Gastroesophageal sphincter (tissue), 4 donors: ENCODE measurements around the gene DAG1. TPM values are rescaled to one million over a fixed set of nuclear protein-coding genes. Genes with fewer than 3 reads are reported as not detected.

Experiments used
- ATAC-seq: fragments of 150-250 bp; one replicate; pipeline ENCODE4 v1.9.1; 2016; ENCODE audit warnings: mild to moderate bottlenecking, moderate library complexity
- H3K27ac ChIP-seq, 4 donors: fragments of 200-600 bp; sonication (generic) in 3 of 4; 1 replicate in 3 of 4; 2 replicates in 1 of 4; pipeline ENCODE4 v1.5.1; 2016 to 2019
- H3K27me3 ChIP-seq: fragments of 200-600 bp; sonication (generic); one replicate; pipeline ENCODE4 v1.5.1; 2019
- H3K36me3 ChIP-seq, 2 donors: fragments of 200-600 bp; sonication (generic); one replicate each; pipeline ENCODE4 v1.5.1; 2019; ENCODE audit warnings: control low read depth in 1 of 2
- H3K4me1 ChIP-seq, 3 donors: fragments of 200-600 bp; sonication (generic); 1 replicate in 2 of 3; 2 replicates in 1 of 3; pipeline ENCODE4 v1.5.1; 2016 to 2019; ENCODE audit warnings: control low read depth in 2 of 3
- H3K4me3 ChIP-seq, 2 donors: fragments of 200-600 bp; sonication (generic); one replicate each; pipeline ENCODE4 v1.5.1; 2019; ENCODE audit warnings: mild to moderate bottlenecking in 1 of 2, moderate library complexity in 1 of 2
- H3K9me3 ChIP-seq, 3 donors: fragments of 200-600 bp; sonication (generic); one replicate each; pipeline ENCODE4 v1.5.1; 2017 to 2019; ENCODE audit warnings: control low read depth in 2 of 3
- CTCF ChIP-seq, 4 experiments: fragments of 200-600 bp in 2 of 4; fragments of 450-650 bp in 2 of 4; sonication (generic) in 1 of 4; IDR thresholded peaks; one replicate each; pipeline ENCODE4 v1.5.1; 2017 to 2019; ENCODE audit warnings: antibody characterized with exemption in 4 of 4, mild to moderate bottlenecking in 2 of 4, moderate library complexity in 2 of 4
- EP300 ChIP-seq: sonication (generic); formaldehyde crosslinking; IDR thresholded peaks from one replicate; pipeline ENCODE4 v1.6.1; 2017; ENCODE audit warnings: antibody characterized with exemption, mild to moderate bottlenecking
- POLR2A ChIP-seq, 2 donors: fragments of 450-650 bp; IDR thresholded peaks; one replicate each; pipeline ENCODE4 v1.6.1; 2017; ENCODE audit warnings: antibody characterized with exemption in 2 of 2, mild to moderate bottlenecking in 2 of 2, moderate library complexity in 1 of 2
- POLR2AphosphoS5 ChIP-seq: sonication (generic); formaldehyde crosslinking; IDR thresholded peaks from one replicate; pipeline ENCODE4 v1.6.1; 2017; ENCODE audit warnings: antibody characterized with exemption
- WGBS, 2 donors: methylation state at CpG; one replicate each; pipeline ENCODE4 v1.1.5; 2018; ENCODE audit warnings: low coverage in 1 of 2; 5-methylcytosine and 5-hydroxymethylcytosine counted together
- total RNA-seq, 4 donors: library from RNA; depleted of rRNA; stranded (reverse); fragments of >200 nt; gene quantifications; one replicate each; pipeline ENCODE4 v1.1.0, GENCODE V29; 2016

DAG1 gene
- total RNA-seq, 4 donors from 2014 or later = 74.2 to 195 (median 123) TPM

- ATAC-seq = no peak
- WGBS, 2 donors = 100% methylated on average over 1 of the region's 2 CpGs
These were observed 42.5 kb upstream of the DAG1 start for GRCh38 chr3:49427586-49427985.

GRCh38 chr3:49428752-49429080 is 41.4 kb upstream of the DAG1 start:
- WGBS, 2 donors = 0 to 6% methylated on average over 4 to 9 of the region's 9 CpGs
- H3K9me3 ChIP-seq = no peaks in the 10 kb centered on the region
- H3K4me3 ChIP-seq = peak overlapping the region; percentile 42 to 72
- H3K36me3 ChIP-seq = peaks cover 0 to 25% of the 10 kb centered on the region in 2 donors
- ATAC-seq = peak; percentile 4
- no peak for TF ChIP-seq POLR2AphosphoS5
- TF ChIP-seq POLR2A (IDR thresholded peaks at IDR 0.05) = no peak
- TF ChIP-seq CTCF (IDR thresholded peaks at IDR 0.05) = no peak
- TF ChIP-seq EP300 = no peak
- H3K27me3 ChIP-seq = no peaks in the 10 kb centered on the region
- H3K27ac ChIP-seq = peak overlapping the region; percentile 81 to 92 (median 88)
- peaks cover 0 to 19% (median 3%) of the 10 kb centered on the region in 3 donors for H3K4me1 ChIP-seq

More at GRCh38 chr3:49427586-49427985, 42.5 kb upstream of the DAG1 start:
- Histone ChIP-seq H3K4me1 (peaks cover 0 to 26% (median 3%) of the 10 kb centered on the region in 3 donors), H3K9me3 (no peaks in the 10 kb centered on the region), H3K27ac (no peak overlapping the region), H3K36me3 (peaks cover 0 to 34% of the 10 kb centered on the region in 2 donors), H3K4me3 (no peak overlapping the region), H3K27me3 (no peaks in the 10 kb centered on the region)
- no peak for TF ChIP-seq POLR2AphosphoS5
- no peak for TF ChIP-seq POLR2A (IDR thresholded peaks at IDR 0.05)
- no peak for TF ChIP-seq EP300
- no peak for TF ChIP-seq CTCF (IDR thresholded peaks at IDR 0.05)

- H3K27me3 ChIP-seq = no peaks in the 10 kb centered on the region
- no peaks in the 10 kb centered on the region for H3K36me3 ChIP-seq
- H3K4me3 ChIP-seq = no peak overlapping the region
- H3K9me3 ChIP-seq = no peaks in the 10 kb centered on the region
- peaks cover 0 to 4% (median 3%) of the 10 kb centered on the region in 3 donors for H3K4me1 ChIP-seq
- no peak for TF ChIP-seq POLR2AphosphoS5
- no peak for TF ChIP-seq POLR2A (IDR thresholded peaks at IDR 0.05)
- no peak for TF ChIP-seq CTCF (IDR thresholded peaks at IDR 0.05)
- TF ChIP-seq EP300 = no peak
- H3K27ac ChIP-seq = no peak overlapping the region
- ATAC-seq = no peak
- WGBS, 2 donors = 83 to 100% methylated on average over 1 of the region's 5 CpGs
These were observed 35.3 kb upstream of the DAG1 start for GRCh38 chr3:49434731-49435130.

- H3K4me1 ChIP-seq = peaks cover 0 to 14% (median 4%) of the 10 kb centered on the region in 3 donors
- no peaks in the 10 kb centered on the region for H3K36me3 ChIP-seq
- ATAC-seq = no peak
- no peaks in the 10 kb centered on the region for H3K9me3 ChIP-seq
- no peak overlapping the region for H3K27ac ChIP-seq
- no peaks in the 10 kb centered on the region for H3K27me3 ChIP-seq
- 100% methylated on average over 1 of the region's 5 CpGs; no CpG with 5 or more reads in 1 of the 2 donors for WGBS, 2 donors
- TF ChIP-seq POLR2A (IDR thresholded peaks at IDR 0.05) (no peak), POLR2AphosphoS5 (no peak), CTCF (IDR thresholded peaks at IDR 0.05) (no peak), EP300 (no peak)
- H3K4me3 ChIP-seq = no peak overlapping the region
These were observed 24.7 kb upstream of the DAG1 start for GRCh38 chr3:49445391-49445790.

GRCh38 chr3:49453621-49454020 is 16.4 kb upstream of the DAG1 start:
- no peak for ATAC-seq
- Histone ChIP-seq H3K4me3 (no peak overlapping the region), H3K36me3 (no peaks in the 10 kb centered on the region), H3K27ac (no peak overlapping the region), H3K27me3 (no peaks in the 10 kb centered on the region), H3K9me3 (no peaks in the 10 kb centered on the region), H3K4me1 (peaks cover 0 to 10% (median 0%) of the 10 kb centered on the region in 3 donors)
- 94 to 100% methylated on average over 2 to 3 of the region's 4 CpGs for WGBS, 2 donors
- no peak for TF ChIP-seq EP300
- no peak for TF ChIP-seq CTCF (IDR thresholded peaks at IDR 0.05)
- TF ChIP-seq POLR2A (IDR thresholded peaks at IDR 0.05) = no peak
- no peak for TF ChIP-seq POLR2AphosphoS5
